Transverse colon (tissue), 4 donors: ENCODE measurements around the gene ZNF525. TPM values are rescaled to one million over a fixed set of nuclear protein-coding genes. Genes with fewer than 3 reads are reported as not detected.

Source experiments
- DNase-seq: peaks from one replicate; pipeline ENCODE4 v3.0.0-alpha.2; 2019
- H3K27ac ChIP-seq, 4 donors: fragments of 200-600 bp; sonication (generic); 2 replicates each; pipeline ENCODE4 v1.5.1; 2016 to 2018; ENCODE audit warnings: inconsistent platforms in 4 of 4
- H3K27me3 ChIP-seq: fragments of 200-600 bp; sonication (generic); 2 replicates; pipeline ENCODE4 v1.5.1; 2017; ENCODE audit warnings: inconsistent platforms
- H3K36me3 ChIP-seq, 4 donors: fragments of 200-600 bp; sonication (generic); 2 replicates each; pipeline ENCODE4 v1.5.1; 2017 to 2019; ENCODE audit warnings: inconsistent platforms in 4 of 4
- H3K4me1 ChIP-seq, 4 donors: fragments of 200-600 bp; sonication (generic); 2 replicates each; pipeline ENCODE4 v1.5.1; 2017 to 2020; ENCODE audit warnings: inconsistent platforms in 4 of 4
- H3K4me3 ChIP-seq, 4 donors: fragments of 200-600 bp; sonication (generic); 1 replicate in 1 of 4; 2 replicates in 3 of 4; pipeline versions ENCODE4 v1.5.1 to v1.6.1; 2017 to 2019; ENCODE audit warnings: inconsistent platforms in 4 of 4
- H3K9me3 ChIP-seq, 2 donors: fragments of 200-600 bp; sonication (generic); 2 replicates each; pipeline ENCODE4 v1.5.1; 2017 to 2019; ENCODE audit warnings: inconsistent platforms in 2 of 2
- CTCF ChIP-seq, 5 experiments: fragments of 200-600 bp in 3 of 5; fragments of 450-650 bp in 2 of 5; sonication (generic) in 3 of 5; IDR thresholded peaks; 1 replicate in 2 of 5; 2 replicates in 3 of 5; pipeline ENCODE4 v1.5.1; 2016 to 2017; ENCODE audit warnings: antibody characterized with exemption in 5 of 5, inconsistent platforms in 3 of 5, mild to moderate bottlenecking in 2 of 5, moderate library complexity in 1 of 5
- EP300 ChIP-seq: sonication (generic); formaldehyde crosslinking; IDR thresholded peaks from one replicate; pipeline ENCODE4 v1.6.1; 2017; ENCODE audit warnings: antibody characterized with exemption, low read depth
- POLR2A ChIP-seq: fragments of 450-650 bp; IDR thresholded peaks from one replicate; pipeline ENCODE4 v1.6.1; 2016; ENCODE audit warnings: antibody characterized with exemption, mild to moderate bottlenecking, moderate library complexity
- POLR2AphosphoS5 ChIP-seq, 3 donors: sonication (generic); formaldehyde crosslinking; IDR thresholded peaks; one replicate each; pipeline ENCODE4 v1.6.1; 2016; ENCODE audit warnings: antibody characterized with exemption in 3 of 3
- WGBS, 2 donors: methylation state at CpG; one replicate each; pipeline ENCODE4 v1.1.5; 2018; ENCODE audit warnings: low coverage in 1 of 2; 5-methylcytosine and 5-hydroxymethylcytosine counted together
- in situ Hi-C, 4 donors: fragments of 200-750 bp; cut with MboI; loops; one replicate each; pipeline versions ENCODE4 v1.15.0 to v1.15.1; 2017; ENCODE audit warnings: low sequenced_read_pairs in 3 of 4, low pct_ligation_motif_present in 1 of 4, low pct_unique_long_range_greater_than_20kb in 1 of 4
- intact Hi-C: fragments of 100-400 bp; cut with DNase I; formaldehyde crosslinking; loops from one replicate; pipeline ENCODE4 v1.15.1; 2023; ENCODE audit warnings: low total_unique reads
- small RNA-seq, 4 donors: library from RNA; depleted of rRNA; stranded (forward); fragments of <200 nt; gene quantifications; one replicate each; pipeline ENCODE3, GENCODE V24; 2016
- total RNA-seq, 4 donors: library from RNA; depleted of rRNA; stranded (reverse); fragments of >200 nt; gene quantifications; one replicate each; pipeline ENCODE4 v1.1.0, GENCODE V29; 2016

Gene ZNF525
- total RNA-seq, 4 donors from 2014 or later: 9.0 to 34.8 (median 19.5) TPM

- no peak overlapping the region for H3K4me3 ChIP-seq
- no peaks in the 10 kb centered on the region for H3K36me3 ChIP-seq
- TF ChIP-seq POLR2AphosphoS5 (IDR thresholded peaks at IDR 0.05) (peak in 1 of 3 donors; percentile 9), EP300 (no peak), POLR2A (no peak), CTCF (IDR thresholded peaks at IDR 0.05) (peak; percentile 70 to 74 (median 71))
- no peaks in the 10 kb centered on the region for H3K4me1 ChIP-seq
- WGBS, 2 donors: 40% methylated on average over 9 of the region's 9 CpGs; no CpG with 5 or more reads in 1 of the 2 donors
- no peaks in the 10 kb centered on the region for H3K9me3 ChIP-seq
- in situ Hi-C loops (loop anchor here in 3 of 4 donors (10.0 to 25.0 kb wide), 2 partner anchors 312 to 320 kb away; no protein-coding TSS in a partner anchor), intact Hi-C loops (no loop called here)
- DNase-seq: peak; percentile 71
- H3K27ac ChIP-seq: no peak overlapping the region
- no peaks in the 10 kb centered on the region for H3K27me3 ChIP-seq
Measured at GRCh38 chr19:53424968-53425597, 59.6 kb downstream of the ZNF525 start.

GRCh38 chr19:53431399-53432087 lies 66.0 kb downstream of the ZNF525 start, which contains the start of gene ZNF761:
TSS of gene ZNF761 (plus strand) at chr19:53431984. CDS start at chr19:53447269, 15,285 bp downstream.
- intact Hi-C loops: no loop called here

GRCh38 chr19:53432088-53432661 lies 66.7 kb downstream of the ZNF525 start:
- peak overlapping the region; percentile 47 to 71 (median 57) for H3K4me3 ChIP-seq
- no peaks in the 10 kb centered on the region for H3K27me3 ChIP-seq
- no peaks in the 10 kb centered on the region for H3K9me3 ChIP-seq
- TF ChIP-seq CTCF (IDR thresholded peaks at IDR 0.05) (no peak), EP300 (no peak), POLR2A (no peak), POLR2AphosphoS5 (IDR thresholded peaks at IDR 0.05) (no peak)
- H3K27ac ChIP-seq: peak overlapping the region; percentile 81 to 89 (median 84)
- WGBS, 2 donors: 1 to 2% methylated on average over 6 to 30 of the region's 30 CpGs
- in situ Hi-C loops: loop anchor here in 1 of 4 donors (5.0 to 25.0 kb wide), 2 partner anchors 40 to 305 kb away; no protein-coding TSS in a partner anchor
- intact Hi-C loops: no loop called here
- DNase-seq: peak; percentile 34
- peaks cover 6 to 11% (median 7%) of the 10 kb centered on the region in 4 donors for H3K4me1 ChIP-seq
- peaks cover 0 to 11% (median 4%) of the 10 kb centered on the region in 4 donors for H3K36me3 ChIP-seq

More at GRCh38 chr19:53431399-53432087, 66.0 kb downstream of the ZNF525 start, which contains the start of gene ZNF761:
- Histone ChIP-seq H3K9me3 (no peaks in the 10 kb centered on the region), H3K4me1 (peaks cover 6 to 11% (median 7%) of the 10 kb centered on the region in 4 donors), H3K36me3 (peaks cover 0 to 11% (median 4%) of the 10 kb centered on the region in 4 donors), H3K27me3 (no peaks in the 10 kb centered on the region), H3K27ac (peak within 1 kb of the TSS; percentile 81 to 89 (median 84)), H3K4me3 (peak within 1 kb of the TSS; percentile 47 to 71 (median 57))
- in situ Hi-C loops: loop anchor here in 1 of 4 donors (5.0 to 25.0 kb wide), 2 partner anchors 41 to 306 kb away; no protein-coding TSS in a partner anchor
- TF ChIP-seq EP300 (no peak), POLR2A (peak; percentile 86), CTCF (IDR thresholded peaks at IDR 0.05) (peak; percentile 30 to 54 (median 40)), POLR2AphosphoS5 (IDR thresholded peaks at IDR 0.05) (peak; percentile 91 to 93 (median 92))
- DNase-seq: peak; percentile 98
- WGBS, 2 donors: 9% methylated on average over 46 of the region's 46 CpGs; no CpG with 5 or more reads in 1 of the 2 donors

Small RNAs within 50 kb of the gene (small RNA-seq; reads per million reads assigned to genes)
- gene RPL39P36: 0 reads per million in 4 donors

Other genes with a start within 250 kb of the ZNF525 start
- 10 to 100 TPM in 2 of 4 donors, 1 to 10 TPM in 1, not detected in 1; 5.6 to 11.5 (median 10.8) TPM for gene ZNF415, start 232.8 kb upstream of the ZNF525 start, total RNA-seq
- 10 to 100 TPM in 2 of 4 donors, 1 to 10 TPM in 2; 5.6 to 12.5 (median 9.9) TPM for gene ZNF347, start 206.7 kb upstream of the ZNF525 start, total RNA-seq
- gene ZNF665, start 172.3 kb upstream of the ZNF525 start, total RNA-seq: 1 to 10 TPM in 2 of 4 donors, under 1 TPM in 1, not detected in 1; 1.00 to 4.4 (median 2.6) TPM
- 1 to 10 TPM; 3.4 to 9.7 (median 6.7) TPM for gene ZNF677, start 110.8 kb upstream of the ZNF525 start, total RNA-seq
- gene VN1R2, start 107.4 kb upstream of the ZNF525 start, total RNA-seq: not detected
- gene VN1R4, start 98.0 kb upstream of the ZNF525 start, total RNA-seq: not detected
- gene ZNF845, start 32.0 kb upstream of the ZNF525 start, total RNA-seq: 1 to 10 TPM; 1.6 to 8.4 (median 5.9) TPM
- 10 to 100 TPM in 3 of 4 donors, 1 to 10 TPM in 1; 6.0 to 14.3 (median 11.2) TPM for gene ZNF765, start 29.4 kb downstream of the ZNF525 start, total RNA-seq
- gene ZNF761, start 66.3 kb downstream of the ZNF525 start, total RNA-seq: 10 to 100 TPM in 2 of 4 donors, 1 to 10 TPM in 2; 3.0 to 15.1 (median 10.2) TPM
- gene ZNF813, start 102.0 kb downstream of the ZNF525 start, total RNA-seq: 1 to 10 TPM; 1.9 to 3.8 (median 3.3) TPM
- 10 to 100 TPM in 1 of 4 donors, 1 to 10 TPM in 3; 3.7 to 15.7 (median 5.8) TPM for gene ZNF331, start 172.4 kb downstream of the ZNF525 start, total RNA-seq